C4-2B (cell line): ENCODE data around the gene AIRE.
"Not testable (repeated sequence)": the region's sequence is repeated elsewhere in the genome, so short reads cannot be mapped to it uniquely, and the experiment has no call there.

Experiments
- H3K27ac ChIP-seq: fragments of 450-650 bp; 2 replicates; pipeline ENCODE4 v1.5.1; 2017
- ZFX ChIP-seq: fragments of 450-650 bp; IDR thresholded peaks from 2 replicates; pipeline ENCODE4 v1.6.1; 2017
- TF ChIP-seq, protein P1 (sequence below): fragments of 450-650 bp; conservative IDR thresholded peaks from 2 replicates; pipeline ENCODE4 v1.5.1; 2017; ENCODE audit warnings: mild to moderate bottlenecking

Gene AIRE

DNA sequence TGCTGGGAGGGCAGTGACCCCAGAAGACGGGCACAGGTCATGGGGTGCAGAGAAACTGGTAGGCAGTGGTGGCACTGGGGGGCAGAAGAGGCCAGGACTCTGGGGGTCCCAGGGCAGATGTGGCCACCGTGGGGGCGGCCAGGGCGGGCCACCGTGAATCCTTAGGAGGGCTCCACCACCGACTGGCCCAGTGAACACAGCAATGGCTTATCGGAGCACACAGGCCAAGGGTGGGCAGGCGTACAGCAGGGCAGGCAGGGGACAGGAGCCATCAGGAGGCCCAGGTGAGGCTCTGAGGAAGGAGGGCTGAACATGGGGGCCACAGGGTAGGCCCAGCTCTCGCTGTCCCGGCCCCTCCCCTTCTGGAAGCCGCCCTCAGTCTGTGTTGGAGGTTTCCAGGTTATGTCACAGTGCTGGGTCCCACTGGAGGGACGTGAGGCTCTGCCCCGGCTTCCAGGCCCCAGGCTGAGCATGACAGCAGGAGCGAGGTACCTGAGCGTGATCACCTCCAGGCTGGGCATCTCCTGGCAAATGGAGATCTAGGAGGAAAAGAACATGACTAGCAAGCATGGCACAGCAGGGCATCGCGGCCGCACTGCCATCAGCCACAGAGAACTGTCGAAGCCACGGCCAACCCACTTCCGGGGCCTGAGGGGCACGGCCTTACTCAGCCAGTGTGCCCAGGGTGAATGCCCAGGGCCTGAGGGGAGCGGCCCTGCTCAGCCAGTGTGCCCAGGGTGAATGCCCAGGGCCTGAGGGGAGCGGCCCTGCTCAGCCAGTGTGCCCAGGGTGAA lies 49.8 kb downstream of the AIRE start:
- TF ChIP-seq, protein P1, sequence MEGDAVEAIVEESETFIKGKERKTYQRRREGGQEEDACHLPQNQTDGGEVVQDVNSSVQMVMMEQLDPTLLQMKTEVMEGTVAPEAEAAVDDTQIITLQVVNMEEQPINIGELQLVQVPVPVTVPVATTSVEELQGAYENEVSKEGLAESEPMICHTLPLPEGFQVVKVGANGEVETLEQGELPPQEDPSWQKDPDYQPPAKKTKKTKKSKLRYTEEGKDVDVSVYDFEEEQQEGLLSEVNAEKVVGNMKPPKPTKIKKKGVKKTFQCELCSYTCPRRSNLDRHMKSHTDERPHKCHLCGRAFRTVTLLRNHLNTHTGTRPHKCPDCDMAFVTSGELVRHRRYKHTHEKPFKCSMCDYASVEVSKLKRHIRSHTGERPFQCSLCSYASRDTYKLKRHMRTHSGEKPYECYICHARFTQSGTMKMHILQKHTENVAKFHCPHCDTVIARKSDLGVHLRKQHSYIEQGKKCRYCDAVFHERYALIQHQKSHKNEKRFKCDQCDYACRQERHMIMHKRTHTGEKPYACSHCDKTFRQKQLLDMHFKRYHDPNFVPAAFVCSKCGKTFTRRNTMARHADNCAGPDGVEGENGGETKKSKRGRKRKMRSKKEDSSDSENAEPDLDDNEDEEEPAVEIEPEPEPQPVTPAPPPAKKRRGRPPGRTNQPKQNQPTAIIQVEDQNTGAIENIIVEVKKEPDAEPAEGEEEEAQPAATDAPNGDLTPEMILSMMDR = no peak
- no peak for TF ChIP-seq ZFX
- H3K27ac ChIP-seq = no peak overlapping the region

DNA sequence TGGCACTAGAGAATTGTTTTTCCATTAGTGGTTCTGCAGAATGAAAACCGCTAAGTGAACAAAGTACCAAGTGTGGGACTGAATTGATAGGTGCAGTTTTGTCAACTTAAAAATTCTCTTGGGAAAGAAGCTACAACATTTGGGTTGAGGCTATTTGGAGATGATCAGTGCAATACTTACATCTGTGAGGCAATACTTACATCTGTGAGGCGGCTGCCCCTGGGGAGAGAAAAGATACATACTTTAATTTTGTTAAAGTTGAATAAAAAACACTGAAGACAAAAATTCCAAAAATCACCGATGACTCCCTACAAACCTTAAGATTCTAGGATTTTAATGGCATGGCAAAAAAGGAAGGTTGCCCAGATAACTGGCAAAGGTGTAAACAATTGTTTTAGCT lies 51.8 kb downstream of the AIRE start:
- TF ChIP-seq, protein P1 = no peak
- no peak for TF ChIP-seq ZFX
- no peak overlapping the region for H3K27ac ChIP-seq

DNA sequence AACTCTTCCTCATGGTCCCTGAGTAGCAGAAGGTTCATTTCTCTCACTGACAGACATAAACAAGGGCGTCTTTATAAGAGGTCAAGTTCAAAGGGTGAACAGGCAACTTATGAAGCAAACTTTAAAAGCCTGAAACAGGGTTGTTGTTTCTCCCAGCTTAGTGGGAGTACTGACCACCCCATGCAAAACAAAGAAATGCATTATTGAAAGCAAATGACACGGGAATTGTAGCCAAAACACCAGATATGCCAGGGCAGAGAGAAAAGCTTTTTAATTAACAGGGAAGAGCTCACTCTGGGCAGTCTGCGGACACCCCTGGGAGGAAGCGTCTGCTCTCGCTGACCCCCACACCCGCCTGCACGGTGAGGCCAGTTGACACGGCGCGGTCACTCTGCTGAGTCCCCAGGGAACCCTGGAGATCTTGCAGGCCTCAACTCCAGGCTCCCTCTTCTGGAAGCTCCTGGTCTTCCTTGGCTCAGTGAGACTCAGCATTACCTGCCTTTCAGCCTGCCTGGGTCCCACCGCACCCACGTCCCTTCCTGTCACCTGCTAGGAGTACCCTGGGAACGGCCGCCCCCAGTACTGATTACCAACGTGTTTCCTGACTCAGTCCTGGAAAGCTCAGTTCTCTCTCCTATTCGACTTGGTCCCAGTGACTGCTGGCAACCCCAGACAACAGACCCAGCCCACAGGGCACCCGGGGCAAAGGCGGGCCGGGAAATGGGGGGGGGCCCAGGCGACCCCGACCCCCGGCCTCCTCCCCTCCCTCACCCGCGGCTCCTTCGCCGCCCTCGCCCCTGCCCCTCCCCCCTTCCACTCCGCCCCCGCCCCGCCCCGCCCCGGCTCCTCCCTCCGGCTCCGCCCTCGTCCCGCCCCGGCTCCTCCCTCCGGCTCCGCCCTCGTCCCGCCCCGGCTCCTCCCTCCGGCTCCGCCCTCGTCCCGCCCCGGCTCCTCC lies 52.5 kb downstream of the AIRE start:
- H3K27ac ChIP-seq = peak overlapping the region; percentile 34
- TF ChIP-seq, protein P1 = no peak; the same call in 1 of the 2 replicates
- no peak for TF ChIP-seq ZFX

DNA sequence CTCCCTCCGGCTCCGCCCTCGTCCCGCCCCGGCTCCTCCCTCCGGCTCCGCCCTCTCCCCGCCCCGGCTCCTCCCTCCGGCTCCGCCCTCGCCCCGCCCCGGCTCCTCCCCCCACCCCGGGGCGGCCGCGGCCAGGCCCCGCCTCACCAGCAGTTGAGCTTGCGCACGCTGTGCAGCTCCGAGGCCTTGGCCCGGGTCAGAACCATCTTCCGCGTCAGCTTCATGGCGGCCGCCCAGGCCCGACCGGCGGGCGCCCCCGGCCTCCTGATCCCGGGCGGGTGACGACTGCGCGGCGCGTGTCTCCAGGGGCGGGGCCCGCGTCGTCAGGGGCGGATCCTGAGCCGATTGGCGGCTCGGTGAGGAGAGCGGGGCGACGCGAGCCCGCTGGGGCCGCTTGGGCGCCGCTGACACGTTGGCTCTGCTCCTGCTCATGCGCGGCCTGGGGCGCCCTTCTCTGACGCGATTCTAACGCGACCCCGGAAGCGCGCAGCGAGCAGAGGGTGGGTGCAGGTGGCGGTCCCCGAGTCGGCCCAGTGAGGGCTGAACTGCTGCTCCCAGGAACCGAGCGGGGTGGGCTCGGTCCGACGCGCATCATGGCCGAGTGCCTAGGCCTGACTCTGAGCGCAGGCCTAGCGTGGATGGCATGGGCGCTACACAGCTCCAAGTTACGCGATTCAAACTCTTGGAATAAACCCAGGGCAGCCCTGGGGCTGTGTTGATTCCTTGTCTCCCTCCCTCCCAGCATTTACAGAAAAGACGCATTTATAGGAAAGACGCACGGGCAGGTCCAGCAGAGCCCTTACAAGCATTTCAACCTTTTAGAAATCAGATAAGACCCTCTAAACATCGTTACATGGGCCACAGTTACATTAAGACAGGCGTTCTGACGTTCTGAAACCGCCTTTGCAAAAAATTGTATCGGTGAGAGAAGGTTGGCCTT lies 53.6 kb downstream of the AIRE start, which contains the start of gene CFAP410:
Gene CFAP410, minus strand, starts transcription at position 420 of the 940 bp plus-strand sequence. Its CDS starts 196 bp downstream, at position 224.
- peak within 1 kb of the TSS; percentile 95 for H3K27ac ChIP-seq
- TF ChIP-seq, protein P1 = no peak
- peak; percentile 52; the same call in 1 of the 2 replicates for TF ChIP-seq ZFX

DNA sequence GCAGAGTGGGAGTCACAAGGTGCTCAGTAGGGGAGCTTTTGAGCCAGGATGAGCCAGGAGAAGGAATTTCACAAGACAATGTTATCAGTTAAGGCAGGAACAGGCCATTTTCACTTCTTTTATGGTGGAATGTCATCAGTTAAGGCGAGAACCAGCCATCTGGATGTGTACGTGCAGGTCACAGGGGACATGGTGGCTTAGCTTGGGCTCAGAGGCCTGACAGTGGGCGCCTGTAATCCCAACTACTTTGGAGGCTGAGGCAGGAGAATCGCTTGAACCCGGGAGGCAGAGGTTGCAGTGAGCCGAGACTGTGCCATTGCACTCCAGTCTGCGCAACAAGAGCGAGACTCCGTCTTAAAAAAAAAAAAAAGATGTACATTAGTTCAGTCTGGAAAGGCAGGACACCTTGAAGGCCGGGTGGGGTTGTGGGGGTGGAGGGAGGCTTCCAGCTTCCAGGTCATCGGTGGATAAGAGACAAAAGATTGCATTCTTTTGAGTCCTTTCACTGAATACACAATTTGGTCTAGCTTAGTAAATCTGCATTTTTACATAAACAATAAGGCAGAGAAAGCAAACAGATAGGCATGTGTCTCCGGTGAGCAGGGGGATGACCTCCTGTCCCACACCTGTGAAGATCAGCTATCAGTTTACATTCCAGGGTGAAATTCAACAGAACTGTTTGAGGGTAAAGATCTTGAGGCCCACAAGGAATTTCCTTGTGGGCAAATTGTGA lies 56.2 kb downstream of the AIRE start:
- not testable (repeated sequence) for H3K27ac ChIP-seq

DNA sequence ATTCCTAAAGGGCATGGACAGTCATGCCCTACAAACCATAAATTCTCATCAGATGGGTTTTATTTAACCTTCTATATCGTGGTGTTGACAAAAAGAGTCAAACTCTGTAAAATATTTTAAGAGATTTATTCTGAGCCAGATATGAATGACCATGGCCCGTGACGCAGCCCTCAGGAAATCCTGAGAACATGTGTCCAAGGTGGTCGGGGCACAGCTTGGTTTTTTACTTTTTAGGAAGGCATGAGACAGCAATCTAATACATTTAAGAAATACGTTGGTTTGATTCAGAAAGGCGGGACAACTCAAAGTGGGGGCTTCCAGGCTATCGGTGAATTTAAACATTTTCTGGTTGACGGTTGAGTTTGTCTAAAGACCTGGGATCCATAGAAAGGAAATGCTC lies 57.3 kb downstream of the AIRE start:
- H3K27ac ChIP-seq = not testable (repeated sequence)

DNA sequence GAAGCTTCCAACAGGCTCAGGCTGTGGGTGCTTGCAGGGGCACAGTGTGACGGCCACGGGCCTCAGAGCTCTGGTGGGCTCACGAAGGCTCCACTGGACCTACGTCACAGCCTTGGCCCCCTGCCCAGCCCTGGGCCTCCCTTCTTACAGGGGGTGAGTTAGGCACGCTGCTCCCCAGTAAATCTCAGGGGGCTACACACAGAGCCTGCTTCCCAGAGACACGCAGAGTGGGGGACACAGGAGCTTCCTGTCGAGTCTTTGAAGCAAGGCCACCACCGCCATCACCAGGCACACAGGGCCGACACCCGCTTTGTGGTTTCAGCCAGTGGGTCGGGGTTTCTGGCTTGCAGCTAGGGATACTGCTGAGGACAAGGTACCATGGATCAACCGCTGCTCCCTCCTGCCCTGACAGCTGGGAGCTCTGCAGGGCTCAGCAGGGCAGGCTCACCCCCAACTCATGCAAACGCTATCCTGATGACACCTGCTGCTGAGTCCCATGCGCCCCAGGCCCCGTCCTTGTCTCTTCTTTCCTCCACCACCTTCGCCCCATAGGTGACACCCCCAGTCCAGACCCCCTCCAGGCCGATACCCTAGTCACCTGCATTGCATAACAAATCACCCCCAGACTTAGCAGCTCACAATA lies 59.0 kb downstream of the AIRE start:
- no peak overlapping the region for H3K27ac ChIP-seq
- TF ChIP-seq, protein P1 = no peak
- no peak for TF ChIP-seq ZFX
